ENCODE results near the gene UPF3A.

UPF3A gene

DNA sequence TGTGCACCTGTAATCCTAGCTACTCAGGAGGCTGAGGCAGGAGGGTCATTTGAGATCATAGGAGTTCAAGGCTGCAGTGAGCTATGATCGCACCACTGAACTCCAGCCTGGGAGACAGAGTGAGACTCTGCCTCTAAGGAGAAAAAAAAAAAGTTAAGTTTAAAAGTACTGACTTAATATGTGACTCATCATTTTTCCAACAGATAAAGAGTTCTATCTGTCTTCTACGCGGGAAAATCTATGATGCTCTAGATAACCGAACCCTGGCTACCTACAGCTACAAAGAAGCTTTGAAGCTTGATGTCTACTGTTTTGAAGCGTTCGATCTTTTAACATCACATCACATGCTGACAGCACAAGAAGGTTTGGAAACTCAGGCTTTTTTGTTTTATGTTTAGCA, 39.5 kb upstream of the UPF3A start:
- DNase-seq (ENCODE audit: low read depth in 1 of 2, low spot score in 1 of 2), result no peak
- TF ChIP-seq GABPA (IDR thresholded peaks at IDR 0.05; ENCODE audit: low read depth) (no peak), REST (IDR thresholded peaks at IDR 0.05; ENCODE audit: insufficient replicate concordance, low read depth) (no peak), SPI1 (IDR thresholded peaks at IDR 0.05; ENCODE audit: borderline replicate concordance, low read depth) (no peak), POLR2AphosphoS5 (IDR thresholded peaks at IDR 0.05; ENCODE audit: low read depth) (no peak)
- TF ChIP-seq, protein P1, sequence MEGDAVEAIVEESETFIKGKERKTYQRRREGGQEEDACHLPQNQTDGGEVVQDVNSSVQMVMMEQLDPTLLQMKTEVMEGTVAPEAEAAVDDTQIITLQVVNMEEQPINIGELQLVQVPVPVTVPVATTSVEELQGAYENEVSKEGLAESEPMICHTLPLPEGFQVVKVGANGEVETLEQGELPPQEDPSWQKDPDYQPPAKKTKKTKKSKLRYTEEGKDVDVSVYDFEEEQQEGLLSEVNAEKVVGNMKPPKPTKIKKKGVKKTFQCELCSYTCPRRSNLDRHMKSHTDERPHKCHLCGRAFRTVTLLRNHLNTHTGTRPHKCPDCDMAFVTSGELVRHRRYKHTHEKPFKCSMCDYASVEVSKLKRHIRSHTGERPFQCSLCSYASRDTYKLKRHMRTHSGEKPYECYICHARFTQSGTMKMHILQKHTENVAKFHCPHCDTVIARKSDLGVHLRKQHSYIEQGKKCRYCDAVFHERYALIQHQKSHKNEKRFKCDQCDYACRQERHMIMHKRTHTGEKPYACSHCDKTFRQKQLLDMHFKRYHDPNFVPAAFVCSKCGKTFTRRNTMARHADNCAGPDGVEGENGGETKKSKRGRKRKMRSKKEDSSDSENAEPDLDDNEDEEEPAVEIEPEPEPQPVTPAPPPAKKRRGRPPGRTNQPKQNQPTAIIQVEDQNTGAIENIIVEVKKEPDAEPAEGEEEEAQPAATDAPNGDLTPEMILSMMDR (IDR thresholded peaks at IDR 0.05; ENCODE audit: insufficient read depth, low read length), result no peak
- Histone ChIP-seq H3K27me3 (ENCODE audit: insufficient read depth, poor library complexity, severe bottlenecking) (no peaks in the 10 kb centered on the region), H3K4me3 (replicated peaks; ENCODE audit: insufficient read depth, low read length) (no peak overlapping the region), H3K27ac (replicated peaks) (no peak overlapping the region)

DNA sequence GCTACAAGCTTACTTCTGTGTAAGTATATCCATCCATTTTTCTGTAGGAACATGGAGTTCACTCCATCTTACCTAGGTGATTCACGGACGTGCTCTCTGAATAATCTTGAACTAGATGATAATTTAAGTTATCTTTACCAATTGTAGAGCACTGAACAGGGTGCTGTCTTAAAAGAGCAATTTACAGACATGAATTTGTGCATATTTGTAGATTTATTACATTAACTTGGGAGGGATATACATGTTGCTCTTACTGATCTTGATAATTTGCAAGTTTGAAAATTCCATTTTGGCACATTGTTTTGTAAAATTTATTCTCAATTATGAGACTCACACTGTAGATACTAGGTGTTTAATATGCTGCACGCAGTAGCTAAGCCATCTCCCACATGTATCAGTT, 37.4 kb upstream of the UPF3A start:
- no peak for DNase-seq (ENCODE audit: low read depth in 1 of 2, low spot score in 1 of 2)
- H3K4me3 ChIP-seq (replicated peaks; ENCODE audit: insufficient read depth, low read length), result no peak overlapping the region
- no peaks in the 10 kb centered on the region for H3K27me3 ChIP-seq (ENCODE audit: insufficient read depth, poor library complexity, severe bottlenecking)
- TF ChIP-seq POLR2AphosphoS5 (IDR thresholded peaks at IDR 0.05; ENCODE audit: low read depth), result no peak
- no peak for TF ChIP-seq SPI1 (IDR thresholded peaks at IDR 0.05; ENCODE audit: borderline replicate concordance, low read depth)
- no peak for TF ChIP-seq GABPA (IDR thresholded peaks at IDR 0.05; ENCODE audit: low read depth)
- TF ChIP-seq REST (IDR thresholded peaks at IDR 0.05; ENCODE audit: insufficient replicate concordance, low read depth), result no peak
- TF ChIP-seq, protein P1 (IDR thresholded peaks at IDR 0.05; ENCODE audit: insufficient read depth, low read length), result no peak
- no peak overlapping the region for H3K27ac ChIP-seq (replicated peaks)

- TF ChIP-seq GABPA (IDR thresholded peaks at IDR 0.05; ENCODE audit: low read depth) (no peak), REST (IDR thresholded peaks at IDR 0.05; ENCODE audit: insufficient replicate concordance, low read depth) (no peak), SPI1 (IDR thresholded peaks at IDR 0.05; ENCODE audit: borderline replicate concordance, low read depth) (no peak), POLR2AphosphoS5 (IDR thresholded peaks at IDR 0.05; ENCODE audit: low read depth) (no peak)
- TF ChIP-seq, protein P1 (IDR thresholded peaks at IDR 0.05; ENCODE audit: insufficient read depth, low read length), result no peak
- no peak for DNase-seq (ENCODE audit: low read depth in 1 of 2, low spot score in 1 of 2)
- H3K27me3 ChIP-seq (ENCODE audit: insufficient read depth, poor library complexity, severe bottlenecking), result no peaks in the 10 kb centered on the region
- H3K4me3 ChIP-seq (replicated peaks; ENCODE audit: insufficient read depth, low read length), result no peak overlapping the region
- no peak overlapping the region for H3K27ac ChIP-seq (replicated peaks)
Observed at GRCh38 chr13:114244637-114245036, 36.8 kb upstream of the UPF3A start.

All from HL-60 (cell line).